ENCODE results near the gene DNAJC9.

- TF ChIP-seq REST (IDR thresholded peaks at IDR 0.05; ENCODE audit: insufficient replicate concordance, low read depth) = no peak
- TF ChIP-seq, protein P1, sequence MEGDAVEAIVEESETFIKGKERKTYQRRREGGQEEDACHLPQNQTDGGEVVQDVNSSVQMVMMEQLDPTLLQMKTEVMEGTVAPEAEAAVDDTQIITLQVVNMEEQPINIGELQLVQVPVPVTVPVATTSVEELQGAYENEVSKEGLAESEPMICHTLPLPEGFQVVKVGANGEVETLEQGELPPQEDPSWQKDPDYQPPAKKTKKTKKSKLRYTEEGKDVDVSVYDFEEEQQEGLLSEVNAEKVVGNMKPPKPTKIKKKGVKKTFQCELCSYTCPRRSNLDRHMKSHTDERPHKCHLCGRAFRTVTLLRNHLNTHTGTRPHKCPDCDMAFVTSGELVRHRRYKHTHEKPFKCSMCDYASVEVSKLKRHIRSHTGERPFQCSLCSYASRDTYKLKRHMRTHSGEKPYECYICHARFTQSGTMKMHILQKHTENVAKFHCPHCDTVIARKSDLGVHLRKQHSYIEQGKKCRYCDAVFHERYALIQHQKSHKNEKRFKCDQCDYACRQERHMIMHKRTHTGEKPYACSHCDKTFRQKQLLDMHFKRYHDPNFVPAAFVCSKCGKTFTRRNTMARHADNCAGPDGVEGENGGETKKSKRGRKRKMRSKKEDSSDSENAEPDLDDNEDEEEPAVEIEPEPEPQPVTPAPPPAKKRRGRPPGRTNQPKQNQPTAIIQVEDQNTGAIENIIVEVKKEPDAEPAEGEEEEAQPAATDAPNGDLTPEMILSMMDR (IDR thresholded peaks at IDR 0.05; ENCODE audit: insufficient read depth, low read length) = no peak
These were observed 42.9 kb upstream of the DNAJC9 start for GRCh38 chr10:73289958-73290357.

All from HL-60 (cell line).